ENCODE results near the gene NAMPT.
"Not testable (repeated sequence)": the region's sequence is repeated elsewhere in the genome, so short reads cannot be mapped to it uniquely, and the experiment has no call there.

Gene NAMPT

DNA sequence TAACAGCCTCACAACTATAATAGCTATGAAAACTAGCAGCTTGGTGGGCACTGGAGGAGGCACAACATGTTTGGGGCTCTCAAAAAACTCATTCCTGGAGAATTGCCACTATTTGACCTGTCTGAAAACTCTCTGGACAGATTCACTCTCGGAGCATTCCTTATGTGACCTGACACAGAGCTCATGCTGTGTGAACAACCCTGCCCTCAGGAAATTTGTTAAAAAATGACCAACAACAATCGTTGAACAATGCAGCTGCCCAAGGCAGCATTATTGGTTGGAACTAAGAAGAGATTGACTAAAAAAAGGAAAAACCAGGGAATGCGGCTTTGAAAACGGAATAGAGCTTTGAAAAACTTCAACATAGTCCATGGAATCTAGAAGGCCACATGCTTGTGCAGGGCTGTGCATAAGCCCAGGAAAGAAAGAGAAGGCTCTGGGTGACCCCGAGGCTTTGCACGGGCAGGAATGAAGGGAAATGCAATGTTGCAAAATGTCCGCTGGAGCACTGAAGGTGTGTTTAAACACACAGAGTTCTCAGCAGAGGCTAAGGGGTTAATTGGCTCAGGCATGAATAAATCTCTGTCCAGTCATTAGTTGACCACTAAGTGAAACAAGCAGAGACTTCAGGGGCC, 52.8 kb downstream of the NAMPT start:
- DNase-seq (ENCODE audit: low spot score), result no peak

GRCh38 chr7:106225856-106226255, 58.9 kb downstream of the NAMPT start:
- DNase-seq (ENCODE audit: low spot score), result no peak

DNA sequence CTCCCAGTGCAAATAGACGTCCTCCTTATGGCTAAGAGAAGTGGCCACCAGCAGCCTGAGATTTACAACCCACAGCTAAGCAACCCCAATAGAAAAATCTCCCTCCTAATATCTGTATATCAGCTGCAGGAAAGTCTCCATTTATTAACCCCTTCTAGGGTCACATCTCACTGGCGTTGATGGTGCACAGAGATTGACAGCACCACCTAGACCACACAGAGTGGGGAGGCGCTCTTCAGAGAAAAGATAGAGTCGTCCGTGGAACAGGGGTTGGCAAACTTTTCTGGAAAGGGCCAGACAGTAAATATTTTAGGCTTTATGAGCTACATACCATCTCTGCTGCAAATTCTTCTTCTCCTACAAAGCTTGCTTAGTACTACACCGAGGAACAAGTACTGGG, 60.0 kb downstream of the NAMPT start:
- no peak for DNase-seq (ENCODE audit: low spot score)

- no peak for DNase-seq (ENCODE audit: low spot score)
Observed at GRCh38 chr7:106223156-106223555, 61.6 kb downstream of the NAMPT start.

DNA sequence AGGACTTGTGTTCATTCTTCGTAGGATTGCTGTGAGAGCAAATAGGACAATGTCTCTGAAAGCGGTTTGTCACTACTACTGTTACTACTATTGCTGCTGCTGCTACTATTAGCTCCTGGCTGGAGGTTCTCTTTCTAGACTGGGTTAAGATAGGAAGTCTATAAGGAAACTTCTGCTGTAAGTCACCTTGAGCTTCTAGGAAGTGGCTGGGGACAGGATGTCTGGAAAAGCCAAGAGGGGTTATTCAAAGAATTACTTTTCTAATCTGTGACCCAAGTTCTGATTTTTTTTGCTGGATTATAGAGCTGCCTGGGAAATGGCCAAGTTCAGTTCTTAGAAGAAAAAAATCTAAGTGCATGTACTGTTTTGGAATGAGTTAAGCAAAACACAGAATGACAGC, 62.2 kb downstream of the NAMPT start:
- DNase-seq (ENCODE audit: low spot score), result peak; percentile 81

GRCh38 chr7:106220307-106220706, 64.5 kb downstream of the NAMPT start:
- no peak for DNase-seq (ENCODE audit: low spot score)

DNA sequence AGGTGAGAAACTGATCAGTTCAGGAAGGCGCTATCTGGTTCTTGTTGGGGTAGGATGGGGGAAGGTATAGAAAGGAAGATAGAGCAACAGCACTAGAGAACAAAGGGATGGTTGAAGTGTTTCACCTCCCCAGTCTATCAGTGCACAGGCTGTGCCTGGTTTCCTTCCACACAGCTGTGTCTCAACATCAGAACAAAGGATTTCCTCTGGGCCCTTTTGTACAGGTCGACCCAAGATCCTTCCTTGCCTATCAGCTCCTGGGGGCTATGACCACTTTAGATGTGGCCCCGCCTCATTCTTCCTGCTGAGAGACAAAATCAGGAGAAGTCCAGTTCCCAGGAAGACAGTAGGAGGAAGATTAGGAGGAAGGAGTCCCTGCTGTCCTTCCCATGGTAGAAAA, 65.6 kb downstream of the NAMPT start:
- DNase-seq (ENCODE audit: low spot score), result peak; percentile 50

DNA sequence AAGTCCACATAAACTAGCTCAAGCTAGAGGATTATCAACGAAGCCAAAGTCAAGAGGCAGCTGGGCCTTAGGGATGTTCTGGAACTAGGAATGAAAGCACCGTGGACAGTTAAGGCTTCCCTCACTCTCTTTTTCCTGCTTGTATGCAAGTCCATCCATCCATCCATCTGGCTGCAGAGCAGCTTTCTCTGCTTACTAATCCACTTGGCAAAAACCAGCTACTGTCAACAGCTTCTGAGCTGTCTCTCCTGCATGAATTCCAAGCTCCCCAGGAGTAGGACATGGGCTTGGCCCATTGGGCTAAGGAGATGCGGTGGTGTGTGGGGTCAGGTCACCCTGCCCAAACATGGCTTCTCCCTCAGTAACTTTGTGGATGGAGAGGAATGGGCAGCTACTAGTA, 66.2 kb downstream of the NAMPT start:
- no peak for DNase-seq (ENCODE audit: low spot score)

- peak; percentile 77 for DNase-seq (ENCODE audit: low spot score)
Observed at GRCh38 chr7:106216923-106217542, 67.8 kb downstream of the NAMPT start.

DNA sequence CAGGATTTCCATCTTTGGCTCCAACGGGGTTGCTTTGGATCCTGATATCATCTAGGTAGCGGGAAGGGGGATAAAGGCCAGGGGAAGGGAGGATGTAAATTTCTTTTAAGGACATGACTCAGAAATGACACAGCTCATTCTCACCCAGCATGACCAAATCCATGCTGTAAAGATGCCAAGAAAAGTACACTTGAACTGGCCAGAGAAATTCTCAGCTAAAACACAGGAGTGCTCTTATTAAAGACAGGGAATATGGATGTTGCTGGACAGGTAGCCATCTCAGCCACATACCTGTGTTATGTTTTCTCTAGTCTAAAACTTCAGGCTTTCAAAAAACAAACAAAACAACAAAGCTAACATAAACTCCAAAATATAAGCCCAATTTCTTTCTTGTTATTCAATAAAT, 68.3 kb downstream of the NAMPT start:
- DNase-seq (ENCODE audit: low spot score), result peak; percentile 95

DNA sequence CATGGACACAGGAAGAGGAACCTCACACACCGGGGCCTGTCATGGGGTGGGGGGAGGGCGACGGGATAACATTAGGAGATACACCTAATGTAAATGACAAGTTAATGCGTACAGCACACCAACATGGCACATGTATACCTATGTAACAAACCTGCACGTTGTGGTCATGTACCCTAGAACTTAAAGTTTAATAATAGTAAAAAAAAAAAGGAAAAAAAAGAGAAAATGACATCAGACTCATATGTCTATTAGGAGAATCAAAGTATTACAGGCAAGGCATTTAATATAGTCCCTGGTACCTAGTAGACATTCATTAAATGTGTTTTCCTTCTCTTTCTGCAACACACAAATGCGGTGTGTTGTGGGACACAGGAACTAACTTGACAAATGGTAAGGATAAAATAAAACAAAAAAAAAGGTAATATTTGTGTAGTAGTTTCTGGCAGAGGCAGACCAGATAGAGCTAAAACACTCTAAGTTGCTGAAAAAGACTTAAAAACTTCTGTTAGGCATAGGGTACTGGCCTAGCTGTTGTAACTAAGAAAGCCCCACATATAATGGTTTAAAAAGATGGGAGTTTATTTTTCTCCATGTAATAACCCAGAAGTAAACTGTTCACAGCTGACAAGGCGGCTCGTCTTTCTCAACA, 68.8 kb downstream of the NAMPT start:
- no peak for DNase-seq (ENCODE audit: low spot score)

GRCh38 chr7:106208944-106209343, 75.8 kb downstream of the NAMPT start:
- not testable (repeated sequence) for DNase-seq (ENCODE audit: low spot score)

DNA sequence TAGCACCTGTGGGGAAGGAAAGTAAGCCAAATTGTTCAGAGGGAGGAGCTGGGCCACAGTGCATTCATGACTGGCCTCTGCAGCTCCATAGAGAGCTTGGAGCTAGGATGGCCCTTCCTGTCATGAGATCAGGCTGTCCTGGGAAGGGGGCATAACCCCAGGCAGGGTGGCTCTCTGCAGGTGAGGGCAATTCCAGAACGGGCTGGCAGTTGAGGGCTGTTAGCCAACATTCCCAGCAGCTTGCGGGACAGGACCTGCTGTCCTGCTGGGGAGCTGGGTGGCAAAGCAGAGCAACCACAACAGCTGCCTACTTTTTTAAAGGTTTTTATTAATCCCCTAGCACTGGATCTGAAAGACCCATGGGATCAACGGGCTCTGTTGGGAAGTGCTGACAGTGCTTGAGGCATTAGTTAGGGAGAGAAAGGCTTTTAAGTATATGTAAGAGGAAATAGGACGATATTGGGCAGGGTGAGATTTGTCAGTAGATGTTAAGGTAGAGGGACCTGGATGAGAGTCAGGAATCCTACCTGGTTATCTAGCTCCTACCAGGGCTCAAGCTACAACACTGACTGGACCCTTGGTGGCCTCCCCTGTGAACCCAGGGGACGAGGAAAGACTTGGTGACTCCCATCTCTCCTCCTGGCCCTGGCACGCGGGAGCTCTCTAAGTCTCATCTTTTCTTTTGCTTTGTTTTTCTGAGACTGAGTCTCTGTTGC, 77.8 kb downstream of the NAMPT start:
- DNase-seq (ENCODE audit: low spot score), result no peak

GRCh38 chr7:106205621-106206222, 79.1 kb downstream of the NAMPT start:
- DNase-seq (ENCODE audit: low spot score), result no peak

DNA sequence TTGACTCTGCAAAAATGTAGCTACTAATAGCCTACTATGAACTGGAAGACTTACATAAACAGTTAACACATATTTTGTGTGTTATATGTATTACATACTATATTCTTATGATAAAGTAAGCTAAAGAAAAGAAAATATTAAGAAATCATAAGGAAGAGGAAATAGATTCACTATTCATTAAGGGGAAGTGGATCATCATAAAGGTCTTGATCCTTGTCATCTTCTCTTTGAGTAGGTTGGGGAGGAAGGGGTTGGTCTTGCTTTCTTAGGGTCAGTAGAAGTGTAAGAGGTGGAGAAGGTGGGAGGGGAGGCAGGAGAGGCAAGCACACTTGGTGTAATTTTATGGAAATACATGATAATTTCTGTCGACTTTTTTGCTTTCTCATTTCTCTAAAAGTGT, 81.3 kb downstream of the NAMPT start:
- DNase-seq (ENCODE audit: low spot score), result no peak

GRCh38 chr7:106201164-106201563, 83.6 kb downstream of the NAMPT start:
- DNase-seq (ENCODE audit: low spot score), result no peak

DNA sequence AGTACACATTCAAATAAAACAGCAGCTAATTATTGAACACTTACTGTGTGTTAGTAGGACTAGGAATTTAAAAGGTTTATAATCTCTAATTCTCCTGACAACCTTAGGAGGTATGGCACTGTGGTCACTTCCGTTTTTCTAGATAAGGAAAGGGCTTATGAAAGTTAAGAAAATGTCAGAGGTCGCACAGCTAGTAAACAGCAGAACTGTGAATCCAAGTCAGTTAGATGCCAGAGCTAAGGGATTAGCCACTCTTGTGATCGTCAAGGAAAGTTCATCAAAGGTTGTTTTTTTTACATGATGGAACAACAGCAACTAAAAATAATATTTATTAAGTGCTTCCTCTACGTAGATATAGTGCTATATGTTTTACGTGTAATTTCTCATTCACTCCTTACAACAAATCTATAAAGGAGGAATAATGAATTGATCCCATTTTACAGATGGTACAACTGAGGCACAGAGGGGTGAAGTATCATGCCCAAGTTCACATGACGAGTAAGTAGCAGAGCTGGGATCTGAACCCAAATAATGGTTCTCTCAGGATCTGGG, 84.9 kb downstream of the NAMPT start:
- no peak for DNase-seq (ENCODE audit: low spot score)

- DNase-seq (ENCODE audit: low spot score), result no peak
Observed at GRCh38 chr7:106199024-106199423, 85.8 kb downstream of the NAMPT start.
